Right hindlimb (tissue), 1 donor: Measurements from ENCODE around the gene CH25H.
A peak's percentile ranks its signal among the peaks of the same experiment; 100 is the strongest.
"Not testable (repeated sequence)": the region's sequence is repeated elsewhere in the genome, so short reads cannot be mapped to it uniquely, and the experiment has no call there.

Experiments
- DNase-seq: peaks from one replicate; pipeline ENCODE4 v3.0.0-alpha.2; 2018

The CH25H gene

GRCh38 chr10:89207181-89207800 lies at the start of gene CH25H:
TSS of gene CH25H (minus strand) at chr10:89207317. CDS start at chr10:89207292, 25 bp downstream.
- peak; percentile 85 for DNase-seq

GRCh38 chr10:89256340-89256739 lies 49.2 kb upstream of the CH25H start:
- DNase-seq, result no peak

- DNase-seq, result no peak
Observed at GRCh38 chr10:89255793-89256192, 48.7 kb upstream of the CH25H start.

- DNase-seq, result not testable (repeated sequence)
Observed at GRCh38 chr10:89255091-89255579, 48.0 kb upstream of the CH25H start.

- no peak for DNase-seq
Observed at GRCh38 chr10:89252225-89252585, 45.1 kb upstream of the CH25H start.

GRCh38 chr10:89251409-89252224 lies 44.5 kb upstream of the CH25H start, which contains the start of gene LIPA:
TSS of gene LIPA (minus strand) at chr10:89251775. CDS start at chr10:89247648, 4,127 bp downstream.
- peak; percentile 98 for DNase-seq

- no peak for DNase-seq
Observed at GRCh38 chr10:89250865-89251408, 43.8 kb upstream of the CH25H start.

GRCh38 chr10:89248990-89249389 lies 41.9 kb upstream of the CH25H start:
- no peak for DNase-seq

- not testable (repeated sequence) for DNase-seq
Observed at GRCh38 chr10:89247623-89248022, 40.5 kb upstream of the CH25H start.

GRCh38 chr10:89245802-89246201 lies 38.7 kb upstream of the CH25H start:
- no peak for DNase-seq

GRCh38 chr10:89242840-89243568 lies 35.9 kb upstream of the CH25H start:
- no peak for DNase-seq

GRCh38 chr10:89242345-89242684 lies 35.2 kb upstream of the CH25H start:
- DNase-seq, result no peak

GRCh38 chr10:89241486-89242344 lies 34.6 kb upstream of the CH25H start:
- no peak for DNase-seq

- DNase-seq, result no peak
Observed at GRCh38 chr10:89241026-89241425, 33.9 kb upstream of the CH25H start.

GRCh38 chr10:89240519-89240918 lies 33.4 kb upstream of the CH25H start:
- no peak for DNase-seq

- no peak for DNase-seq
Observed at GRCh38 chr10:89238956-89239644, 32.0 kb upstream of the CH25H start.

GRCh38 chr10:89237849-89238248 lies 30.7 kb upstream of the CH25H start:
- DNase-seq, result no peak

- DNase-seq, result no peak
Observed at GRCh38 chr10:89236226-89236797, 29.2 kb upstream of the CH25H start.

- no peak for DNase-seq
Observed at GRCh38 chr10:89235073-89235798, 28.1 kb upstream of the CH25H start.

GRCh38 chr10:89233033-89233432 lies 25.9 kb upstream of the CH25H start:
- DNase-seq, result no peak

- DNase-seq, result no peak
Observed at GRCh38 chr10:89228962-89229361, 21.8 kb upstream of the CH25H start.
